Right atrium auricular region (tissue), 2 donors: ENCODE data around the gene COPG2. TPM values are rescaled to one million over a fixed set of nuclear protein-coding genes. Genes with fewer than 3 reads are reported as not detected.

Source experiments
- DNase-seq: peaks from one replicate; pipeline ENCODE4 v3.0.0-alpha.2; 2019; ENCODE audit warnings: low spot score
- H3K27ac ChIP-seq, 2 donors: fragments of 200-600 bp; sonication (generic); 1 replicate in 1 of 2; 2 replicates in 1 of 2; pipeline ENCODE4 v1.5.1; 2016 to 2019
- H3K27me3 ChIP-seq, 2 donors: fragments of 200-600 bp; sonication (generic); one replicate each; pipeline versions ENCODE4 v1.5.1 to v1.6.0; 2017 to 2019
- H3K36me3 ChIP-seq: fragments of 200-600 bp; sonication (generic); one replicate; pipeline ENCODE4 v1.5.1; 2016
- H3K4me1 ChIP-seq, 2 donors: fragments of 200-600 bp; sonication (generic); one replicate each; pipeline versions ENCODE4 v1.5.1 to v1.6.0; 2017 to 2019
- H3K4me3 ChIP-seq, 2 donors: fragments of 200-600 bp; sonication (generic); 1 replicate in 1 of 2; 2 replicates in 1 of 2; pipeline ENCODE4 v1.5.1; 2017 to 2019; ENCODE audit warnings: mild to moderate bottlenecking in 1 of 2, moderate library complexity in 1 of 2
- H3K9me3 ChIP-seq, 2 donors: fragments of 200-600 bp; sonication (generic); one replicate each; pipeline ENCODE4 v1.5.1; 2019
- total RNA-seq, 2 donors: library from RNA; depleted of rRNA; stranded (reverse); fragments of >200 nt; gene quantifications; one replicate each; pipeline ENCODE4 v1.1.0, GENCODE V29; 2016
- TF ChIP-seq, protein P1 (sequence below), 2 donors: fragments of 200-600 bp; sonication (generic); IDR thresholded peaks; one replicate each; pipeline ENCODE4 v1.5.1; 2019; ENCODE audit warnings: antibody characterized with exemption in 2 of 2

The COPG2 gene
- total RNA-seq, 2 donors from 2014 or later: 13.1 to 19.3 TPM

DNA sequence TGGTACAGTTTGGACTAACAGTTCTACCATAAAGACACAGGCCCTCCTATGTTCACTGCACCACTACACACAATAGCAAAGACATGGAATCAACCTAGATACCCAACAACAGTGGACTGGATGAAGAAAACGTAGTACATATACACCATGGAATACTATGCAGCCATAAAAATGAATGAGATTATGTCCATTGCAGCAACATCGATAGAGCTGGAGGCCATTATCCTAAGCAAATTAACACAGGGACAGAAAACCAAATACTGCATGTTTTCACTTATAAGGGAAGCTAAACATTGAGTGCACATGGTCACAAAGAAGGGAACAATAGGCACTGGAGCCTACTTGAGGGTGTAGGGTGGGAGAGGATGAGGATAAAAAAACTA lies 101.7 kb downstream of the COPG2 start:
- no peak overlapping the region for H3K4me3 ChIP-seq
- H3K27me3 ChIP-seq: no peaks in the 10 kb centered on the region
- peak overlapping the region; percentile 77 to 83 for H3K27ac ChIP-seq
- peaks cover 0 to 8% of the 10 kb centered on the region in 2 donors for H3K4me1 ChIP-seq
- TF ChIP-seq, protein P1, sequence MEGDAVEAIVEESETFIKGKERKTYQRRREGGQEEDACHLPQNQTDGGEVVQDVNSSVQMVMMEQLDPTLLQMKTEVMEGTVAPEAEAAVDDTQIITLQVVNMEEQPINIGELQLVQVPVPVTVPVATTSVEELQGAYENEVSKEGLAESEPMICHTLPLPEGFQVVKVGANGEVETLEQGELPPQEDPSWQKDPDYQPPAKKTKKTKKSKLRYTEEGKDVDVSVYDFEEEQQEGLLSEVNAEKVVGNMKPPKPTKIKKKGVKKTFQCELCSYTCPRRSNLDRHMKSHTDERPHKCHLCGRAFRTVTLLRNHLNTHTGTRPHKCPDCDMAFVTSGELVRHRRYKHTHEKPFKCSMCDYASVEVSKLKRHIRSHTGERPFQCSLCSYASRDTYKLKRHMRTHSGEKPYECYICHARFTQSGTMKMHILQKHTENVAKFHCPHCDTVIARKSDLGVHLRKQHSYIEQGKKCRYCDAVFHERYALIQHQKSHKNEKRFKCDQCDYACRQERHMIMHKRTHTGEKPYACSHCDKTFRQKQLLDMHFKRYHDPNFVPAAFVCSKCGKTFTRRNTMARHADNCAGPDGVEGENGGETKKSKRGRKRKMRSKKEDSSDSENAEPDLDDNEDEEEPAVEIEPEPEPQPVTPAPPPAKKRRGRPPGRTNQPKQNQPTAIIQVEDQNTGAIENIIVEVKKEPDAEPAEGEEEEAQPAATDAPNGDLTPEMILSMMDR (IDR thresholded peaks at IDR 0.05): no peak
- no peaks in the 10 kb centered on the region for H3K36me3 ChIP-seq
- peaks cover 0 to 27% of the 10 kb centered on the region in 2 donors for H3K9me3 ChIP-seq
- no peak for DNase-seq

- H3K4me3 ChIP-seq: no peak overlapping the region
- H3K36me3 ChIP-seq: no peaks in the 10 kb centered on the region
- peaks cover 0 to 27% of the 10 kb centered on the region in 2 donors for H3K9me3 ChIP-seq
- H3K27ac ChIP-seq: peak overlapping the region; percentile 77 to 83
- TF ChIP-seq, protein P1 (IDR thresholded peaks at IDR 0.05): no peak
- peak; percentile 82 for DNase-seq
- no peaks in the 10 kb centered on the region for H3K27me3 ChIP-seq
- peaks cover 0 to 8% of the 10 kb centered on the region in 2 donors for H3K4me1 ChIP-seq
These were observed 102.2 kb downstream of the COPG2 start for GRCh38 chr7:130566168-130566897.

DNA sequence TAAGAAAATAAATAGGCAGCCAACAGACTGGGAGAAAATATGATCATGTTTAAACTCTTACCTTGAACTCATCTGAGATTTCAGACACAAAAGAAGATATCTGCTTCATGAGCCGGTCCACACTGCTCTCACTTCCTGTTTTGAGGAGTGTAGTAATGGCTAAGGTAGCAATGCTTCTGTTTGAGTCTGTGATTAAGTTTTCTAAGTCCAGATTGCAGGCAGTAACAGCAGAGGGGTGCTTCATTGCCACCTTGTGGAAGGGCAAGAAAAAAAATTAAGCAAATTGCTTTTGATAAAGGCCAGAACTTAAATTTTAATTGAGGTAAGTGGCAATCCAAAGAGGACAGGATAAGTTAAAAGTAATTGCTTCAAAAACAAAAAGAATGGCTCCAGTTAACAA lies 107.6 kb downstream of the COPG2 start:
- Histone ChIP-seq H3K27ac (no peak overlapping the region), H3K4me1 (peaks cover 0 to 5% of the 10 kb centered on the region in 2 donors), H3K27me3 (no peaks in the 10 kb centered on the region), H3K4me3 (no peak overlapping the region), H3K9me3 (peaks cover 0 to 14% of the 10 kb centered on the region in 2 donors), H3K36me3 (no peaks in the 10 kb centered on the region)
- TF ChIP-seq, protein P1 (IDR thresholded peaks at IDR 0.05): no peak
- no peak for DNase-seq

DNA sequence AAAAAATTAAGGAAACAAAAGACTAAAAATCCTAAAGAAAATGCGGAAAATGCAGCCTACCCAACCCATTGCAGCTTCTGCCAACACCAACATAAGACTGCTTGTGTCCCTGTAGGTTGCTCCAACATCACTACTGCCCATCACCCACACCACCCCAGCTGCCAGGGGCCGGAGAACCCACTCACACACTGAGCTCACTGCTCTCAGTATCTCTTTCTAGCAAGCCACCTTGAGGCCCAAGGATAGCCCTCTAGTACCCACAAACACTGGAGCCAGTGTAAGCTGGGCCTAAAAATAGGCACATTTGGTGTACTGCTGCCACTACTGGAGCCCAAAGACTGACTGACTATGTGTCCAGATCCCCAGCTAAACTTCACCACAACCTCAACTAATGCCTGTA lies 109.4 kb downstream of the COPG2 start:
- DNase-seq: no peak
- no peaks in the 10 kb centered on the region for H3K36me3 ChIP-seq
- no peak overlapping the region for H3K4me3 ChIP-seq
- no peaks in the 10 kb centered on the region for H3K9me3 ChIP-seq
- TF ChIP-seq, protein P1 (IDR thresholded peaks at IDR 0.05): no peak
- no peaks in the 10 kb centered on the region for H3K27me3 ChIP-seq
- no peaks in the 10 kb centered on the region for H3K4me1 ChIP-seq
- H3K27ac ChIP-seq: no peak overlapping the region

DNA sequence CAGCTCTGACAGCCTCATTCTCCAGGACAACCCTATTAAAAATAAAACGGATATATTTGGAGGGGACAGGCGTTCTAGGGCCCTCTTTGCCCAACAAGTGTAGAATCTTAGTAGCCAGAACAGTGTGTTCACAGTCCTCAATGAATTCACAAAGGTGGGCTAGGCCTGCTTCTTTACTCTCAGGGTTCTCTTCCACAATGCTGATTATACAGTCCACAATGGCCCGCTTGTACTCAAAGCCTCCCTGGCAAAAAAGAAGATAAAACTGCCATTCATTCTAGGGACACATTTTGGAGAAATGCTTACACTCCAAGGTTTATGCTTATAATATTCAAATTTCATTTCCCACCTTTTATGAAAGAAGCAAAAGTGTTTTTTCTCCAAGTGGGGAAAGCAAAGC lies 114.1 kb downstream of the COPG2 start:
- Histone ChIP-seq H3K4me1 (no peaks in the 10 kb centered on the region), H3K27ac (no peak overlapping the region), H3K27me3 (no peaks in the 10 kb centered on the region), H3K9me3 (no peaks in the 10 kb centered on the region), H3K4me3 (no peak overlapping the region), H3K36me3 (peaks cover 4% of the 10 kb centered on the region)
- TF ChIP-seq, protein P1 (IDR thresholded peaks at IDR 0.05): no peak
- no peak for DNase-seq
